Panc1 (cell line): Measurements from ENCODE around the gene ZFP90. TPM values are rescaled to one million over a fixed set of nuclear protein-coding genes. Genes with fewer than 3 reads are reported as not detected.

Source experiments
- ATAC-seq: fragments of 200-7000 bp; cut with Tn5 transposase; 2 replicates; pipeline ENCODE4 v1.9.1; 2020; ENCODE audit warnings: mild to moderate bottlenecking, moderate library complexity
- BruUV-seq: library from RNA; stranded (reverse); fragments of 400-500 nt; replicated peaks from 2 replicates; lab custom pipeline; 2021; lab: Mats Ljungman, UMichigan
- CTCF ChIA-PET: fragments of 300-600 bp; sonication (Branson Sonifier 250); formaldehyde crosslinking; loops from one replicate; lab custom pipeline; 2022; ENCODE audit warnings: antibody characterized with exemption; lab: Charles Lee
- POLR2A ChIA-PET: fragments of 300-600 bp; sonication (Branson Sonifier 250); formaldehyde crosslinking; loops from one replicate; lab custom pipeline; 2022; ENCODE audit warnings: antibody characterized with exemption; lab: Charles Lee
- DNase-seq: peaks from one replicate; pipeline ENCODE4 v3.0.0-alpha.2; 2010; ENCODE audit warnings: low read depth, low spot score
- H3K27ac ChIP-seq: 2 replicates; pipeline ENCODE4 v1.5.1; 2011; ENCODE audit warnings: mild to moderate bottlenecking, low read length, inconsistent platforms
- H3K27me3 ChIP-seq: fragments of 200-500 bp; sonication (Bioruptor generic); 2 replicates; pipeline ENCODE4 v1.6.0; 2014; ENCODE audit warnings: low read length, inconsistent platforms; ENCODE audit not compliant: control insufficient read depth, insufficient read depth
- H3K36me3 ChIP-seq: fragments of 200-500 bp; sonication (Bioruptor generic); 2 replicates; pipeline ENCODE4 v1.5.1; 2014; ENCODE audit warnings: inconsistent platforms, mild to moderate bottlenecking, low read length, moderate library complexity; ENCODE audit not compliant: control insufficient read depth, insufficient read depth
- H3K4me1 ChIP-seq: 2 replicates; pipeline ENCODE4 v1.5.1; 2011; ENCODE audit warnings: inconsistent platforms, mild to moderate bottlenecking, low read length, moderate library complexity; ENCODE audit not compliant: control insufficient read depth, insufficient read depth
- H3K4me3 ChIP-seq, 2 experiments: 2 replicates each; pipeline ENCODE4 v1.5.1; 2011 to 2012; ENCODE audit warnings: low read depth in 2 of 2, low read length in 2 of 2, mild to moderate bottlenecking in 2 of 2, inconsistent platforms in 1 of 2, moderate library complexity in 1 of 2
- H3K9me3 ChIP-seq: fragments of 200-500 bp; sonication (Bioruptor generic); 2 replicates; pipeline ENCODE4 v1.5.1; 2014; ENCODE audit warnings: low read depth, mild to moderate bottlenecking, inconsistent platforms, low read length, moderate library complexity; ENCODE audit not compliant: control insufficient read depth, insufficient read depth
- CTCF ChIP-seq: fragments of 450-650 bp; IDR thresholded peaks from 2 replicates; pipeline ENCODE4 v1.5.1; 2017; ENCODE audit warnings: mild to moderate bottlenecking
- POLR2AphosphoS5 ChIP-seq: IDR thresholded peaks from 2 replicates; pipeline ENCODE4 v1.6.1; 2012; ENCODE audit warnings: mild to moderate bottlenecking, low read depth, low read length, moderate library complexity
- REST ChIP-seq, 2 experiments: IDR thresholded peaks; 2 replicates each; pipeline ENCODE4 v1.6.1; 2011 to 2012; ENCODE audit warnings: low read depth in 2 of 2, control low read depth in 1 of 2, low read length in 1 of 2, mild to moderate bottlenecking in 1 of 2, moderate library complexity in 1 of 2; ENCODE audit not compliant: insufficient read depth in 1 of 2
- SIN3A ChIP-seq: IDR thresholded peaks from 2 replicates; pipeline ENCODE4 v1.6.1; 2012; ENCODE audit warnings: low read depth, mild to moderate bottlenecking, low read length, moderate library complexity, borderline replicate concordance; ENCODE audit not compliant: insufficient read depth
- TCF7L2 ChIP-seq: IDR thresholded peaks from 2 replicates; pipeline ENCODE4 v1.6.1; 2011; ENCODE audit warnings: mild to moderate bottlenecking, low read depth, low read length, inconsistent platforms
- in situ Hi-C: cut with HindIII; loops from 2 replicates; pipeline ENCODE4 v1.10.0; 2016; ENCODE audit warnings: low sequenced_read_pairs, low pct_unique_long_range_greater_than_20kb
- intact Hi-C: fragments of 100-400 bp; cut with micrococcal nuclease; formaldehyde crosslinking; loops from one replicate; pipeline ENCODE4 v1.10.0; 2022; ENCODE audit not compliant: unreplicated experiment
- total RNA-seq: library from RNA; stranded (reverse); gene quantifications from one replicate; pipeline ENCODE4 v1.2.1, GENCODE V29; 2021; ENCODE audit not compliant: unreplicated experiment

ZFP90 gene
- total RNA-seq, 1 experiment from 2014 or later: 16.8 TPM

- DNase-seq (no peak), ATAC-seq (no peak)
- CTCF ChIA-PET: no interaction called here
- POLR2A ChIA-PET: no interaction called here
- TF ChIP-seq REST (IDR thresholded peaks at IDR 0.05; ENCODE audit: insufficient read depth in 1 of 2, low read depth in 2 of 2, low read length in 1 of 2): no peak
- TF ChIP-seq POLR2AphosphoS5: no peak
- no peak for TF ChIP-seq TCF7L2
- no peak for TF ChIP-seq CTCF
- no peak for TF ChIP-seq SIN3A
- in situ Hi-C loops: no loop called here
- Histone ChIP-seq H3K27me3 (no peaks in the 10 kb centered on the region), H3K4me1 (no peaks in the 10 kb centered on the region), H3K36me3 (no peaks in the 10 kb centered on the region), H3K9me3 (no peaks in the 10 kb centered on the region), H3K27ac (no peak overlapping the region), H3K4me3 (no peak overlapping the region)
- intact Hi-C loops: loop anchor here (10.0 kb wide), 1 partner anchor 62 kb away; the partner anchor contains the start of gene SMPD3
- no TSS peak for BruUV-seq
These were observed 32.6 kb upstream of the ZFP90 start for GRCh38 chr16:68506331-68507053.

GRCh38 chr16:68508013-68508412, 31.1 kb upstream of the ZFP90 start:
- no peak overlapping the region for H3K27ac ChIP-seq
- POLR2A ChIA-PET: no interaction called here
- no peak overlapping the region for H3K4me3 ChIP-seq
- intact Hi-C loops: loop anchor here (10.0 kb wide), 1 partner anchor 63 kb away; the partner anchor contains the start of gene SMPD3
- CTCF ChIA-PET: interaction anchor here (0.6 kb wide), 1 partner anchor 668 kb away, joined by 3 read pairs; no protein-coding TSS in a partner anchor
- DNase-seq (no peak), ATAC-seq (no peak)
- no TSS peak for BruUV-seq
- H3K27me3 ChIP-seq: no peaks in the 10 kb centered on the region
- no peaks in the 10 kb centered on the region for H3K9me3 ChIP-seq
- no peaks in the 10 kb centered on the region for H3K36me3 ChIP-seq
- H3K4me1 ChIP-seq: no peaks in the 10 kb centered on the region
- TF ChIP-seq SIN3A: no peak
- TF ChIP-seq REST (IDR thresholded peaks at IDR 0.05; ENCODE audit: insufficient read depth in 1 of 2, low read depth in 2 of 2, low read length in 1 of 2): no peak
- no peak for TF ChIP-seq TCF7L2
- TF ChIP-seq CTCF: no peak
- no peak for TF ChIP-seq POLR2AphosphoS5
- in situ Hi-C loops: no loop called here
